Keratinocyte (primary cell): ENCODE measurements around the gene CFP.

Experiments
- EZH2 ChIP-seq: IDR thresholded peaks from one replicate; pipeline ENCODE4 v1.6.1; 2012; ENCODE audit warnings: inconsistent platforms, mild to moderate bottlenecking, low read length, moderate library complexity
- TF ChIP-seq, protein P1 (sequence below), 3 experiments: IDR thresholded peaks in 1 of 3; conservative IDR thresholded peaks in 1 of 3; optimal IDR thresholded peaks in 1 of 3; 2 replicates in 2 of 3; 3 replicates in 1 of 3; pipeline versions ENCODE3 to v1.5.1; 2011; ENCODE audit warnings: low read length in 3 of 3, mild to moderate bottlenecking in 3 of 3, moderate library complexity in 2 of 3, control low read depth in 1 of 3, inconsistent platforms in 1 of 3; ENCODE audit not compliant: insufficient read depth in 2 of 3; ENCODE audit errors: extremely low read depth in 1 of 3

DNA sequence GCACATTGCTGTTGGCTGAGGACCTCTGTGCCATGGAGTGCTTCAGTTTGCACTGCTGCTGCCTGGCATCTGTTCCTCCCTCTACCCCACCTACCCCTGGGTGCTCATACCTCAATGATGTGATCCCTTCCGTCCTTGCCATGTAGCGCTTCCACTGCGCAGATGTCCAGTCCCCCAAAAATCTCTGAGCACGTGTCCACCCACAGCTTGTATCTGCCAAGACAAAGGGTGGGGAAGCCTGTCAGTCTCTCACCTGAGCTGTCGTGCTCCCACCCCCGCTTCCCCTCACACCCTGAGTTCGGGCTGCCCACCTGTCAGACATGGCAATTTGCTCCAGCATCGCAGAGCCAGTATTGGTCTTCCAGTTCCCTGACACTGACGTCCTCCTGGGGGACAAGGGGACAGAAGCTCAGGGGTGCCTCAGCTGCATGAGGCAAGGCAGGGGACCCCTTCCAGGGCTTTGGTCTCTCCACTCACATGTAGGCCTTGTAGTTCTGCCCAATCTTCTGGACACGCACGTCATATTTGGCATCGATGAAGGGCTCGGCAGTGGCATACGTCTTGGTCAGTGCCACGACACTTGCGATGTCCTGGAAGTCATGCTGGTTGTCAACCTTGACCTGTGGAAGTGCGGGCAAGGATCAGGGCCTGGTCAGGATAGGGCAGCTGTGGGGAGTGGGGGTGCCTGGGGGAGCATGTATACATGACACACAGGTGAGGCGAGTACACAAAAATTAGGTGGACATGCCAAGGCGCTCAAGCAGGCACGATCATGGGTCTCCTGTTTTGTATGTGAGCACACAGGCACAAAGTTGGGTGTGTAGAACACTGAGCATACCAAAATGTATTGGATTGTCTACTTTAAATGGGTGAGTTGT, 53.5 kb downstream of the CFP start:
- TF ChIP-seq, protein P1, sequence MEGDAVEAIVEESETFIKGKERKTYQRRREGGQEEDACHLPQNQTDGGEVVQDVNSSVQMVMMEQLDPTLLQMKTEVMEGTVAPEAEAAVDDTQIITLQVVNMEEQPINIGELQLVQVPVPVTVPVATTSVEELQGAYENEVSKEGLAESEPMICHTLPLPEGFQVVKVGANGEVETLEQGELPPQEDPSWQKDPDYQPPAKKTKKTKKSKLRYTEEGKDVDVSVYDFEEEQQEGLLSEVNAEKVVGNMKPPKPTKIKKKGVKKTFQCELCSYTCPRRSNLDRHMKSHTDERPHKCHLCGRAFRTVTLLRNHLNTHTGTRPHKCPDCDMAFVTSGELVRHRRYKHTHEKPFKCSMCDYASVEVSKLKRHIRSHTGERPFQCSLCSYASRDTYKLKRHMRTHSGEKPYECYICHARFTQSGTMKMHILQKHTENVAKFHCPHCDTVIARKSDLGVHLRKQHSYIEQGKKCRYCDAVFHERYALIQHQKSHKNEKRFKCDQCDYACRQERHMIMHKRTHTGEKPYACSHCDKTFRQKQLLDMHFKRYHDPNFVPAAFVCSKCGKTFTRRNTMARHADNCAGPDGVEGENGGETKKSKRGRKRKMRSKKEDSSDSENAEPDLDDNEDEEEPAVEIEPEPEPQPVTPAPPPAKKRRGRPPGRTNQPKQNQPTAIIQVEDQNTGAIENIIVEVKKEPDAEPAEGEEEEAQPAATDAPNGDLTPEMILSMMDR (optimal IDR thresholded peaks at IDR 0.05 in 1 of 3, IDR thresholded peaks at IDR 0.05 in 1 of 3, conservative IDR thresholded peaks at IDR 0.05 in 1 of 3; ENCODE audit: extremely low read depth in 1 of 3, insufficient read depth in 2 of 3, low read length in 3 of 3) = no peak
- TF ChIP-seq EZH2 = no peak
